ENCODE measurements around the gene CREB3L1. TPM values are rescaled to one million over a fixed set of nuclear protein-coding genes. Genes with fewer than 3 reads are reported as not detected.

Gene CREB3L1
- total and polyA plus RNA-seq, 2 experiments from 2014 or later, result 22.9 to 275 TPM

DNA sequence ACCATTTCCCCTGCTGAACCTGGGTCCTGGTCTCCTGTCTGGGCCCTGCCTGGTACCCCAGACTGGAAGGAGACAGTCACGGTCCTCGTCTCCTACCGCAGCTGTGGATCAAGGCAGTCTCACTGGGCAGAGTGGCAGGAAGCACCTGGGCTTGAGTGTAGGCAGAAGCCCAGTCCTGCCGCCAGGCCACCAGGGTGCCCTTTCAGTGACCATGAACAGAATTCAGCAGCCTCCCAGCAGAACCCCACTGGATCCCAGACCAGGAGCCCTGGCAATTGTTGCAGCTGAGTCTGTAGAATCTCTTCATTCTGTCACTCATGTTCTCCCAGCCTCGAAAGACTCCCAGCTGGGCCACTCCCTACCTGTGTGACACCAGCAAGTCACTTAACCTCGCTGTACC, 25.5 kb upstream of the CREB3L1 start:
- H3K9me3 ChIP-seq (ENCODE audit: low read depth), result no peaks in the 10 kb centered on the region
- peak overlapping the region; percentile 34 for H3K4me2 ChIP-seq
- WGBS (ENCODE audit: low lambda C conversion rate, missing lambda C conversion rate), result 78% methylated on average over 6 of the region's 6 CpGs
- H3K4me3 ChIP-seq, result no peak overlapping the region
- H3K36me3 ChIP-seq (replicated peaks; ENCODE audit: insufficient read depth, low read depth), result no peaks in the 10 kb centered on the region
- H3K27ac ChIP-seq, result peak overlapping the region; percentile 83
- no peaks in the 10 kb centered on the region for H3K9me2 ChIP-seq (replicated peaks; ENCODE audit: insufficient read depth)
- TF ChIP-seq EZH2phosphoT487 (IDR thresholded peaks at IDR 0.05; ENCODE audit: low read depth, severe bottlenecking, unreplicated experiment), result no peak
- no peaks in the 10 kb centered on the region for H3K79me2 ChIP-seq
- no peak for DNase-seq (ENCODE audit: low spot score)
- peaks cover 55% of the 10 kb centered on the region for H3K4me1 ChIP-seq (ENCODE audit: insufficient read depth)
- H3K27me3 ChIP-seq, result no peaks in the 10 kb centered on the region
- H2AFZ ChIP-seq, result no peak overlapping the region
- H4K20me1 ChIP-seq (ENCODE audit: insufficient read depth, poor library complexity, severe bottlenecking), result no peaks in the 10 kb centered on the region

DNA sequence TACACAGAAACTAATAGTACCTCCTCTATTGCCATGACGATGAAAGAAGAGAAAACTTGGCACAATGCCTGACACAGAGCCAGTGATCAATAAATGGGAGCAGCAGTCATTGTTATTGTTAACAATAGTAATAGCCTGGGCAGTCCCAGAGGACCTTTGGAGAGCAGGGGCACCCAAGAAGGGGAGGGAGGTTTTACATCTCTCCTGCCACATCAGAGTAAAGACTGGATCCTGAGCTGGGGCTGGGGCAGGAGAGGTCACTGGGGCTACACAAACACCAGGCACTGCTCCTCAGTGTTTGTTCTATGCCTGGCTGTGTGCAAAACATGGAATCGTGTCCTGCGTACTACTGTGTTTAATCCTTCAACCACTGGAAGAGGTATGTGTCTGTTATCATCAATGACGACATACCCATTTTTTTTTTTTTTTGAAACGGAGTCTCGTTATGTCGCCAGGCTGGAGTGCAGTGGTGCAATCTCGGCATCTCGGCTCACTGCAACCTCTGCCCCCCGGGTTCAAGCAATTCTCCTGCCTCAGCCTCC, 25.0 kb upstream of the CREB3L1 start:
- DNase-seq (ENCODE audit: low spot score), result peak; percentile 79
- TF ChIP-seq EZH2phosphoT487 (IDR thresholded peaks at IDR 0.05; ENCODE audit: low read depth, severe bottlenecking, unreplicated experiment) (no peak), EZH2 (IDR thresholded peaks at IDR 0.05; ENCODE audit: borderline replicate concordance) (no peak)
- TF ChIP-seq, protein P1, sequence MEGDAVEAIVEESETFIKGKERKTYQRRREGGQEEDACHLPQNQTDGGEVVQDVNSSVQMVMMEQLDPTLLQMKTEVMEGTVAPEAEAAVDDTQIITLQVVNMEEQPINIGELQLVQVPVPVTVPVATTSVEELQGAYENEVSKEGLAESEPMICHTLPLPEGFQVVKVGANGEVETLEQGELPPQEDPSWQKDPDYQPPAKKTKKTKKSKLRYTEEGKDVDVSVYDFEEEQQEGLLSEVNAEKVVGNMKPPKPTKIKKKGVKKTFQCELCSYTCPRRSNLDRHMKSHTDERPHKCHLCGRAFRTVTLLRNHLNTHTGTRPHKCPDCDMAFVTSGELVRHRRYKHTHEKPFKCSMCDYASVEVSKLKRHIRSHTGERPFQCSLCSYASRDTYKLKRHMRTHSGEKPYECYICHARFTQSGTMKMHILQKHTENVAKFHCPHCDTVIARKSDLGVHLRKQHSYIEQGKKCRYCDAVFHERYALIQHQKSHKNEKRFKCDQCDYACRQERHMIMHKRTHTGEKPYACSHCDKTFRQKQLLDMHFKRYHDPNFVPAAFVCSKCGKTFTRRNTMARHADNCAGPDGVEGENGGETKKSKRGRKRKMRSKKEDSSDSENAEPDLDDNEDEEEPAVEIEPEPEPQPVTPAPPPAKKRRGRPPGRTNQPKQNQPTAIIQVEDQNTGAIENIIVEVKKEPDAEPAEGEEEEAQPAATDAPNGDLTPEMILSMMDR (IDR thresholded peaks at IDR 0.05; ENCODE audit: poor library complexity), result no peak
- no peaks in the 10 kb centered on the region for H3K27me3 ChIP-seq
- WGBS (ENCODE audit: low lambda C conversion rate, missing lambda C conversion rate), result 46% methylated on average over 10 of the region's 10 CpGs
- H3K9me2 ChIP-seq (replicated peaks; ENCODE audit: insufficient read depth), result no peaks in the 10 kb centered on the region
- H2AFZ ChIP-seq, result no peak overlapping the region
- H4K20me1 ChIP-seq (ENCODE audit: insufficient read depth, poor library complexity, severe bottlenecking), result no peaks in the 10 kb centered on the region
- H3K36me3 ChIP-seq (replicated peaks; ENCODE audit: insufficient read depth, low read depth), result no peaks in the 10 kb centered on the region
- H3K27ac ChIP-seq, result peak overlapping the region; percentile 83
- H3K4me3 ChIP-seq, result no peak overlapping the region
- peak overlapping the region; percentile 34 for H3K4me2 ChIP-seq
- no peaks in the 10 kb centered on the region for H3K9me3 ChIP-seq (ENCODE audit: low read depth)
- peaks cover 55% of the 10 kb centered on the region for H3K4me1 ChIP-seq (ENCODE audit: insufficient read depth)
- no peaks in the 10 kb centered on the region for H3K79me2 ChIP-seq

DNA sequence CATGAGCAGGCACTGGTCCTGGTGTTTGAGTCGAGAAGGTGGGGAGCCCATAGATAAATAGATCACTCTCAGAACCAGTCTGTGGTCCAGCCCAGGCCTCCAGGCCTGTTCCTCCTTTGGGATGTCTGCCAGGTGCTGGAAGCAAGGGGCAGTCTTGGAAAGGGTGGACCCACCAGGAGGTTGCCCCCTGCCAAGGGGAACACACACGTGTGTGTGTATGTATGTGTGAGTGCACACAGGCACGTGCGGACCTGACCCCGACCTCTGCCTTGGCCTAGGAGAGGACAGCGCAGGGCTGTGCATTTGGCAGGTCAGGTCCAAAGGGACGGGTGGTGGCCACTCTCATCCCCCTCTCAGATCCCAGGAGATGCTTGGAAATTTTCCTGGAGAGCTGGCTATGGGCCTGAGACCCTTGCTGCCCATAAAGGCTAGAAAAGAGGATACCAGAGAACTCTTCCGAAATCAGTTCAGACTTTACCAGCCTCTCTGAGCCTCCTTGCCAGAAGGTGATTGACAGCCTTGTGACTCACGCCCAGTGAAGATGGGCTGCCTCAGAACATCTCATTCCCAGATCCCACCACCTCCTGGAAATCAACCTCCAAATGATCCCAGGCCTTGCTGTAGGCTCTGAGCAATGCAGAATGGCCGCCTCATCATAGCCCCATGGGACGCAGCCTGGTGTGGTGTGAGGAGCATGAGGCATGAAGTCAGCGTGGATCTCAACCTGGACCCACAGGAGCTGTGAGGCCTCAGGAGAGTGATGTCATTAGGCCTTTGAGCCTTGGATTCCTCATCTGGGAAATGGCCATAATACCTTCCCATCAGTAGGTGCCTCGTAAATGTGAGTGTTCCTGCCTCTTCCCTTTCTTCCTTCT, 24.0 kb upstream of the CREB3L1 start:
- Histone ChIP-seq H2AFZ (no peak overlapping the region), H3K79me2 (no peaks in the 10 kb centered on the region), H3K4me1 (ENCODE audit: insufficient read depth) (peaks cover 51% of the 10 kb centered on the region), H3K36me3 (replicated peaks; ENCODE audit: insufficient read depth, low read depth) (no peaks in the 10 kb centered on the region), H3K9me3 (ENCODE audit: low read depth) (no peaks in the 10 kb centered on the region), H3K4me3 (no peak overlapping the region), H3K9me2 (replicated peaks; ENCODE audit: insufficient read depth) (no peaks in the 10 kb centered on the region), H3K27ac (peak overlapping the region; percentile 80), H4K20me1 (ENCODE audit: insufficient read depth, poor library complexity, severe bottlenecking) (no peaks in the 10 kb centered on the region), H3K27me3 (no peaks in the 10 kb centered on the region), H3K4me2 (no peak overlapping the region)
- TF ChIP-seq EZH2 (IDR thresholded peaks at IDR 0.05; ENCODE audit: borderline replicate concordance) (no peak), EZH2phosphoT487 (IDR thresholded peaks at IDR 0.05; ENCODE audit: low read depth, severe bottlenecking, unreplicated experiment) (no peak)
- TF ChIP-seq, protein P1 (IDR thresholded peaks at IDR 0.05; ENCODE audit: poor library complexity), result no peak
- WGBS (ENCODE audit: low lambda C conversion rate, missing lambda C conversion rate), result 84% methylated on average over 13 of the region's 13 CpGs
- DNase-seq (ENCODE audit: low spot score), result peak; percentile 35

DNA sequence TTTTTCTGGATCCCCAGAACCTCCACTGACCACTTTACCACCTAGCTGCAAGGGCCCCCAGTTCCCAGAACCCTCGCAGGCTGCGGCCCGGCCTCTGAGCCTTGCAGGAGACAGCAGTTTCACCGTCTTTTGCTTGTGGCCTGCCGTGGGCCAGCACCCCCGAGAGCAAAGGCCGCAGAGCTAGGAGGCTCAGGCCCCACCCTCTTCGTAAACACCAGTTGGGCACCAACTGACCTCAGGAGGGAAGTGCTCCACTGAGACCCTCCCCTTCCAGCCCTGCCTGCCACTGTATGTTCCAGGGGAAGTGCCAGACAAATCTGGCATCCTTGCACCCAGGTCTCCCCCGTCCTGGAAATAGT, 23.4 kb upstream of the CREB3L1 start:
- no peak overlapping the region for H2AFZ ChIP-seq
- H3K79me2 ChIP-seq, result no peaks in the 10 kb centered on the region
- H3K27me3 ChIP-seq, result no peaks in the 10 kb centered on the region
- no peaks in the 10 kb centered on the region for H3K9me3 ChIP-seq (ENCODE audit: low read depth)
- no peak overlapping the region for H3K4me2 ChIP-seq
- TF ChIP-seq EZH2phosphoT487 (IDR thresholded peaks at IDR 0.05; ENCODE audit: low read depth, severe bottlenecking, unreplicated experiment), result no peak
- TF ChIP-seq, protein P1 (IDR thresholded peaks at IDR 0.05; ENCODE audit: poor library complexity), result no peak
- no peak for TF ChIP-seq EZH2 (IDR thresholded peaks at IDR 0.05; ENCODE audit: borderline replicate concordance)
- H3K9me2 ChIP-seq (replicated peaks; ENCODE audit: insufficient read depth), result no peaks in the 10 kb centered on the region
- H3K27ac ChIP-seq, result peak overlapping the region; percentile 80
- H3K4me3 ChIP-seq, result no peak overlapping the region
- no peaks in the 10 kb centered on the region for H3K36me3 ChIP-seq (replicated peaks; ENCODE audit: insufficient read depth, low read depth)
- H3K4me1 ChIP-seq (ENCODE audit: insufficient read depth), result peaks cover 45% of the 10 kb centered on the region
- DNase-seq (ENCODE audit: low spot score), result peak; percentile 63
- no peaks in the 10 kb centered on the region for H4K20me1 ChIP-seq (ENCODE audit: insufficient read depth, poor library complexity, severe bottlenecking)
- WGBS (ENCODE audit: low lambda C conversion rate, missing lambda C conversion rate), result 46% methylated on average over 9 of the region's 9 CpGs
